Activated CD8-positive, alpha-beta T cell treated with anti-CD3 and anti-CD28 coated beads for 36 hours (primary cell): Measurements from ENCODE around the gene FAM13C. TPM values are rescaled to one million over a fixed set of nuclear protein-coding genes. Genes with fewer than 3 reads are reported as not detected.

Source experiments
- ATAC-seq: fragments of 200-7000 bp; cut with Tn5 transposase; one replicate; pipeline ENCODE4 v1.10.0; 2021; ENCODE audit warnings: mild to moderate bottlenecking, moderate library complexity
- CTCF ChIA-PET: fragments of 350-600 bp; sonication (Branson Sonifier 250); formaldehyde crosslinking; loops from one replicate; lab custom pipeline; 2021; ENCODE audit warnings: antibody characterized with exemption; lab: Charles Lee
- POLR2A ChIA-PET: fragments of 350-600 bp; sonication (Branson Sonifier 250); formaldehyde crosslinking; loops from one replicate; lab custom pipeline; 2021; ENCODE audit warnings: antibody characterized with exemption; lab: Charles Lee
- DNase-seq: peaks from one replicate; pipeline ENCODE4 v3.0.0-alpha.2; 2020
- H3K27ac Mint-ChIP-seq: one replicate; pipeline ENCODE4 v1.8.0; 2021; ENCODE audit warnings: mild to moderate bottlenecking, mixed read lengths
- H3K27me3 Mint-ChIP-seq: one replicate; pipeline ENCODE4 v1.8.0; 2021; ENCODE audit warnings: mixed read lengths
- H3K36me3 Mint-ChIP-seq: one replicate; pipeline ENCODE4 v1.8.0; 2021; ENCODE audit warnings: low read depth, mixed read lengths
- H3K4me1 Mint-ChIP-seq: one replicate; pipeline ENCODE4 v1.8.0; 2021; ENCODE audit warnings: low read depth, mixed read lengths
- H3K4me3 Mint-ChIP-seq: one replicate; pipeline ENCODE4 v1.8.0; 2021; ENCODE audit warnings: mild to moderate bottlenecking, moderate library complexity, mixed read lengths
- H3K9me3 Mint-ChIP-seq: one replicate; pipeline ENCODE4 v1.8.0; 2021; ENCODE audit warnings: mixed read lengths
- intact Hi-C: fragments of 100-400 bp; cut with micrococcal nuclease; formaldehyde crosslinking; loops from one replicate; pipeline ENCODE4 v1.10.0; 2022
- total RNA-seq, 2 experiments: library from RNA; stranded (reverse); gene quantifications; one replicate each; pipeline ENCODE4 v1.2.3, GENCODE V29; 2021
- TF ChIP-seq, protein P1 (sequence below): fragments of 200-600 bp; IDR thresholded peaks from one replicate; pipeline ENCODE4 v1.8.0; 2022; ENCODE audit warnings: antibody characterized with exemption, mild to moderate bottlenecking

The FAM13C gene
- total RNA-seq, 2 experiments from 2014 or later = not detected

DNA sequence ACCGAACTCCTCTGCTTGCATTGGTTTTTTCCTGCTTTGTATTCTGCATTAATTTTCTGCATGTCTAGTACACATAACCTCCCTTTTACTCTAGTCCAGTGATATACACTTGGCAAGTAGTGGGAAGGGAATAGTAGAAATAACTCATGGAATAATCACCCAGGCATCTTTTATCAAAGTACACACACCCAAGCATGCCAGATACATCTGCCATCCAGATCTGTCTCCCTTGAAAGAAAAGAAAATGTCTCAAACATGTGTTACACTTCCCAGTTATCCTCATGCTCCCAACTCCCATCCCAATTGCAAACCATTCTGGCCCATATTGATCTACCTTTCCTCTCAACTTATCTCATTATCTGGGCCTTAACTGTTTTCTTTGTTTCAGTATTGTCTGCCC, 106.9 kb downstream of the FAM13C start:
- DNase-seq (no peak), ATAC-seq (no peak)
- Mint-ChIP-seq H3K27me3 (no peaks in the 10 kb centered on the region), H3K36me3 (no peaks in the 10 kb centered on the region), H3K4me1 (no peaks in the 10 kb centered on the region), H3K27ac (no peak overlapping the region), H3K4me3 (no peak overlapping the region), H3K9me3 (no peaks in the 10 kb centered on the region)
- intact Hi-C loops = no loop called here
- TF ChIP-seq, protein P1, sequence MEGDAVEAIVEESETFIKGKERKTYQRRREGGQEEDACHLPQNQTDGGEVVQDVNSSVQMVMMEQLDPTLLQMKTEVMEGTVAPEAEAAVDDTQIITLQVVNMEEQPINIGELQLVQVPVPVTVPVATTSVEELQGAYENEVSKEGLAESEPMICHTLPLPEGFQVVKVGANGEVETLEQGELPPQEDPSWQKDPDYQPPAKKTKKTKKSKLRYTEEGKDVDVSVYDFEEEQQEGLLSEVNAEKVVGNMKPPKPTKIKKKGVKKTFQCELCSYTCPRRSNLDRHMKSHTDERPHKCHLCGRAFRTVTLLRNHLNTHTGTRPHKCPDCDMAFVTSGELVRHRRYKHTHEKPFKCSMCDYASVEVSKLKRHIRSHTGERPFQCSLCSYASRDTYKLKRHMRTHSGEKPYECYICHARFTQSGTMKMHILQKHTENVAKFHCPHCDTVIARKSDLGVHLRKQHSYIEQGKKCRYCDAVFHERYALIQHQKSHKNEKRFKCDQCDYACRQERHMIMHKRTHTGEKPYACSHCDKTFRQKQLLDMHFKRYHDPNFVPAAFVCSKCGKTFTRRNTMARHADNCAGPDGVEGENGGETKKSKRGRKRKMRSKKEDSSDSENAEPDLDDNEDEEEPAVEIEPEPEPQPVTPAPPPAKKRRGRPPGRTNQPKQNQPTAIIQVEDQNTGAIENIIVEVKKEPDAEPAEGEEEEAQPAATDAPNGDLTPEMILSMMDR = no peak
- POLR2A ChIA-PET = no interaction called here
- CTCF ChIA-PET = no interaction called here

DNA sequence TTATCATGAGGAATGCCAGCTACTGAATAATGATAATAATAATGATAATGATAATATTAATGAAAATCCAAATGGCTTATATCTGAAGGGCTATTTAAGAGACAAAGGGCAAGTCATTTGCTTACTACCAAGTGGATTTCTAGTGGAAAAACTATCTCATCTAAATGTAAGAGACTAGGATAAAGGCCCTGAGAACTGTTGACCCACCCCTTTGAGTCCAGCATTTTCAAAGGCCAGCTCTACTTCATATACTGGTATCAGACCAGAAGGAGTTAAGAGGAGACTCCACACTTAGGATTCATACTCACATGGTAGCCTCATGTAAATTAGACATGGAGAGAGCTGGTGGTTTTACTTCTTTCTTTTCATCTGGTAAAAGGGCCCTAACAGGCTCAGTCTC, 109.9 kb downstream of the FAM13C start:
- CTCF ChIA-PET = no interaction called here

DNA sequence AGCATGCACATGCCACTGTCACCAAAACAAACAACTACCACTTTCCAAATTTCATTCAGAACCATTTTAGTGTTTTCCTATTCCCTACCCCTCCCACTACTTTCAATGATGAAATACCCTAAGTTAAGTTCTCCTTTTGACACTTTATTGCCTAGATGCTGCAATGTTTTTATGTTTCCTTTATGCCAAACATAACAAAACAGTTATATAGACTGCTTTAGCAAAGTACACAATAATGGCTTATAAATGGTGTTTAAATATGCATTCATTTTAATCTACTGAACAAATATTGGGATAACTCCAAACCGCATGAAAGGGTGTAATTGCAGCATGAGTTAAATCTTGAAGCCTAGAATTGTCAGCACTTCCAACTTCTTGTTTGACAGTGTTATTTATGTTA, 116.7 kb downstream of the FAM13C start:
- intact Hi-C loops = loop anchor here (10.0 kb wide), 1 partner anchor 339 kb away; no protein-coding TSS in a partner anchor
- TF ChIP-seq, protein P1 = no peak
- Mint-ChIP-seq H3K27me3 (peaks cover 2% of the 10 kb centered on the region), H3K36me3 (no peaks in the 10 kb centered on the region), H3K9me3 (no peaks in the 10 kb centered on the region), H3K27ac (no peak overlapping the region), H3K4me3 (no peak overlapping the region), H3K4me1 (no peaks in the 10 kb centered on the region)
- ChIA-PET CTCF (no interaction called here), POLR2A (no interaction called here)
- ATAC-seq (no peak), DNase-seq (no peak)

More for the DNA sequence above, 109.9 kb downstream of the FAM13C start:
- no peak for DNase-seq
- TF ChIP-seq, protein P1 = no peak
- Mint-ChIP-seq H3K4me3 (no peak overlapping the region), H3K27ac (no peak overlapping the region), H3K4me1 (no peaks in the 10 kb centered on the region), H3K27me3 (no peaks in the 10 kb centered on the region), H3K36me3 (no peaks in the 10 kb centered on the region), H3K9me3 (no peaks in the 10 kb centered on the region)
- intact Hi-C loops = no loop called here
- ATAC-seq = no peak
- POLR2A ChIA-PET = no interaction called here

DNA sequence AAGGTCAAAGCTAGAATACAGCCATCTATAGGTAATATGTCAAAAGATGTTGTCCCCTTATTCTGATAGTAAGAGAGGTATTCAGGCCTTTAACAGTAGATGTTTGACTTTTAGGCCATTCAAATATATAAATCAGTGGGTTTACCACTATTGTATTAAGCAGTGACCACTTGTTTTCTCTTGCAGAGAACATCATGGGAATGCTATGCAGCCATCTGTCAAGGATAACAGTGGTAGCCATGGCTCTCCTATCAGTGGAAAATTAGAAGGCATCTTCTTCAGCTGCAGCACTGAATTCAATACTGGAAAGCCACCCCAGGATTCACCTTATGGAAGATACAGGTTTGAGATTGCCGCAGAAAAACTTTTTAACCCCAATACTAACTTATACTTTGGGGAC, 117.5 kb downstream of the FAM13C start:
- DNase-seq = no peak
- Mint-ChIP-seq H3K4me1 (no peaks in the 10 kb centered on the region), H3K9me3 (no peaks in the 10 kb centered on the region), H3K4me3 (no peak overlapping the region), H3K27ac (no peak overlapping the region), H3K27me3 (peaks cover 2% of the 10 kb centered on the region), H3K36me3 (no peaks in the 10 kb centered on the region)
- CTCF ChIA-PET = no interaction called here
- ATAC-seq = no peak
- TF ChIP-seq, protein P1 = no peak
- POLR2A ChIA-PET = no interaction called here
- intact Hi-C loops = loop anchor here (5.0 to 10.0 kb wide), 2 partner anchors 340 to 377 kb away; no protein-coding TSS in a partner anchor

DNA sequence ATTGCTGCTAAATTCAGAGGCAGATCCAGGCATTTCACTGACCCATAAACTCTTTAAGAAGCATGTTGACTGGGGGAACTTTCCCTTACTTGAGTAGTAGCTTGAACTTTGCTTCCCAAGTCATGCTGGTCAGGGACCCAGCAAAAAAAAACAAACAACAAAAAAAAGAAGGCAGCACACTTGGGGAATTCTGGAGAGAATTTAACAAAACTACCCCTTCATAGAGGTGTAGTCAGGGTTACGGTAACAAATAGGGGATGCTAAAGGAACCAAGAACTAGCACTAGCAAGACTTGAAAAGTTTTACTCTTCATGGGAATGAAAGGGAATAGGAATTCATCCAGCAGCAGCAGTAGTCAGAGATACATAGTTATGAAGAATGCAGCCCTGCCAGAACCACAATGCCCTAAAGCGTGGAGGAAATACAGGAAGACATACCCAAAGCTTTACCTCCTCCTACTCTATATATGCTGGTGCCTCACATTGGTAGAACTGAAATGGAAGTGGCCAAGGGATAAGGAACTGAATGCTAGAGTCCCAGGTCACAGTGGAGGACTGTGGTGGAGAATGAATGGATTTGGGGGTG, 118.6 kb downstream of the FAM13C start:
- no peaks in the 10 kb centered on the region for H3K36me3 Mint-ChIP-seq
- no peaks in the 10 kb centered on the region for H3K9me3 Mint-ChIP-seq
- DNase-seq (no peak), ATAC-seq (no peak)
- intact Hi-C loops = loop anchor here (5.0 to 10.0 kb wide), 2 partner anchors 341 to 379 kb away; no protein-coding TSS in a partner anchor
- H3K27me3 Mint-ChIP-seq = peaks cover 2% of the 10 kb centered on the region
- CTCF ChIA-PET = no interaction called here
- H3K27ac Mint-ChIP-seq = no peak overlapping the region
- H3K4me1 Mint-ChIP-seq = no peaks in the 10 kb centered on the region
- no peak overlapping the region for H3K4me3 Mint-ChIP-seq
- POLR2A ChIA-PET = no interaction called here
- TF ChIP-seq, protein P1 = no peak
